Thyroid gland (tissue), 4 donors: Measurements from ENCODE around the gene EXOC6. TPM values are rescaled to one million over a fixed set of nuclear protein-coding genes. Genes with fewer than 3 reads are reported as not detected.

Source experiments
- DNase-seq, 2 donors: peaks; one replicate each; pipeline ENCODE4 v3.0.0-alpha.2; 2019
- H3K27ac ChIP-seq, 3 donors: fragments of 200-600 bp; sonication (generic); 1 replicate in 2 of 3; 2 replicates in 1 of 3; pipeline ENCODE4 v1.5.1; 2016 to 2019; ENCODE audit warnings: mild to moderate bottlenecking in 1 of 3, moderate library complexity in 1 of 3
- H3K27me3 ChIP-seq: fragments of 200-600 bp; sonication (generic); one replicate; pipeline ENCODE4 v1.5.1; 2019
- H3K36me3 ChIP-seq, 2 donors: fragments of 200-600 bp; sonication (generic); one replicate each; pipeline ENCODE4 v1.5.1; 2016 to 2019
- H3K4me1 ChIP-seq, 2 donors: fragments of 200-600 bp; sonication (generic); one replicate each; pipeline ENCODE4 v1.5.1; 2017 to 2019
- H3K4me3 ChIP-seq, 3 donors: fragments of 200-600 bp; sonication (generic); replicated peaks in 1 of 3; 1 replicate in 2 of 3; 2 replicates in 1 of 3; pipeline ENCODE4 v1.5.1; 2016; ENCODE audit warnings: mild to moderate bottlenecking in 1 of 3
- H3K9me3 ChIP-seq: fragments of 200-600 bp; sonication (generic); one replicate; pipeline ENCODE4 v1.5.1; 2017
- POLR2A ChIP-seq, 2 donors: fragments of 450-650 bp; IDR thresholded peaks; one replicate each; pipeline ENCODE4 v1.6.1; 2017; ENCODE audit warnings: antibody characterized with exemption in 2 of 2, mild to moderate bottlenecking in 2 of 2, moderate library complexity in 1 of 2
- WGBS, 2 donors: methylation state at CpG; one replicate each; pipeline ENCODE4 v1.1.5; 2017; 5-methylcytosine and 5-hydroxymethylcytosine counted together
- intact Hi-C: fragments of 100-400 bp; cut with DNase I; formaldehyde crosslinking; loops from one replicate; pipeline ENCODE4 v1.15.1; 2023
- total RNA-seq, 4 donors: library from RNA; depleted of rRNA; stranded (reverse); fragments of >200 nt; gene quantifications; one replicate each; pipeline ENCODE4 v1.2.3, GENCODE V29; 2016
- TF ChIP-seq, protein P1 (sequence below), 6 experiments: fragments of 200-600 bp in 3 of 6; fragments of 450-650 bp in 3 of 6; sonication (generic) in 3 of 6; IDR thresholded peaks; one replicate each; pipeline ENCODE4 v1.5.1; 2016 to 2019; ENCODE audit warnings: antibody characterized with exemption in 6 of 6, mild to moderate bottlenecking in 2 of 6, inconsistent platforms in 1 of 6, moderate library complexity in 1 of 6

EXOC6 gene
- total RNA-seq, 4 donors from 2014 or later = 51.6 to 74.0 (median 61.1) TPM

DNA sequence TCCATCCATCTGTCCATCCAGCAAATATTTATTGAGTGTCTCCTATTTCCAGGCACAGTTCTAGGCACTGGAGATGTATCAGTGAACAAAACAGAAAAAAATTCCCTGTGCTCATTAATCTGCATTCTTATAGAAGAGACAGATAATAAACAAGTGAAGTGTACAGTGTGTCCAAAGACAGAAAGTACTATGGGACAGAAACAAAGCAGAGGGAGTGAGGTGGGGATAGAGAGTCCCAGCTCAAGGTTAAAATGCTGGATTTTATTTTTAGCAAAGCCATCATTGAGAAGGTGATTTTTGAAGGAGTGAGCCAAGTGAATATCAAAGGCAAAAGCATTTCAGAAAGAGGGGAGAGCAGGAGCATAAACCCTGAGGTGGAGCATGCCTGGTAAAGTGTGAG is 21.8 kb upstream of the EXOC6 start:
- Histone ChIP-seq H3K27ac (no peak overlapping the region), H3K4me3 (no peak overlapping the region), H3K27me3 (no peaks in the 10 kb centered on the region), H3K36me3 (no peaks in the 10 kb centered on the region), H3K4me1 (peaks cover 8 to 10% of the 10 kb centered on the region in 2 donors), H3K9me3 (no peaks in the 10 kb centered on the region)
- TF ChIP-seq, protein P1, sequence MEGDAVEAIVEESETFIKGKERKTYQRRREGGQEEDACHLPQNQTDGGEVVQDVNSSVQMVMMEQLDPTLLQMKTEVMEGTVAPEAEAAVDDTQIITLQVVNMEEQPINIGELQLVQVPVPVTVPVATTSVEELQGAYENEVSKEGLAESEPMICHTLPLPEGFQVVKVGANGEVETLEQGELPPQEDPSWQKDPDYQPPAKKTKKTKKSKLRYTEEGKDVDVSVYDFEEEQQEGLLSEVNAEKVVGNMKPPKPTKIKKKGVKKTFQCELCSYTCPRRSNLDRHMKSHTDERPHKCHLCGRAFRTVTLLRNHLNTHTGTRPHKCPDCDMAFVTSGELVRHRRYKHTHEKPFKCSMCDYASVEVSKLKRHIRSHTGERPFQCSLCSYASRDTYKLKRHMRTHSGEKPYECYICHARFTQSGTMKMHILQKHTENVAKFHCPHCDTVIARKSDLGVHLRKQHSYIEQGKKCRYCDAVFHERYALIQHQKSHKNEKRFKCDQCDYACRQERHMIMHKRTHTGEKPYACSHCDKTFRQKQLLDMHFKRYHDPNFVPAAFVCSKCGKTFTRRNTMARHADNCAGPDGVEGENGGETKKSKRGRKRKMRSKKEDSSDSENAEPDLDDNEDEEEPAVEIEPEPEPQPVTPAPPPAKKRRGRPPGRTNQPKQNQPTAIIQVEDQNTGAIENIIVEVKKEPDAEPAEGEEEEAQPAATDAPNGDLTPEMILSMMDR (IDR thresholded peaks at IDR 0.05) = no peak
- TF ChIP-seq POLR2A (IDR thresholded peaks at IDR 0.05) = no peak
- DNase-seq = no peak
- intact Hi-C loops = no loop called here

DNA sequence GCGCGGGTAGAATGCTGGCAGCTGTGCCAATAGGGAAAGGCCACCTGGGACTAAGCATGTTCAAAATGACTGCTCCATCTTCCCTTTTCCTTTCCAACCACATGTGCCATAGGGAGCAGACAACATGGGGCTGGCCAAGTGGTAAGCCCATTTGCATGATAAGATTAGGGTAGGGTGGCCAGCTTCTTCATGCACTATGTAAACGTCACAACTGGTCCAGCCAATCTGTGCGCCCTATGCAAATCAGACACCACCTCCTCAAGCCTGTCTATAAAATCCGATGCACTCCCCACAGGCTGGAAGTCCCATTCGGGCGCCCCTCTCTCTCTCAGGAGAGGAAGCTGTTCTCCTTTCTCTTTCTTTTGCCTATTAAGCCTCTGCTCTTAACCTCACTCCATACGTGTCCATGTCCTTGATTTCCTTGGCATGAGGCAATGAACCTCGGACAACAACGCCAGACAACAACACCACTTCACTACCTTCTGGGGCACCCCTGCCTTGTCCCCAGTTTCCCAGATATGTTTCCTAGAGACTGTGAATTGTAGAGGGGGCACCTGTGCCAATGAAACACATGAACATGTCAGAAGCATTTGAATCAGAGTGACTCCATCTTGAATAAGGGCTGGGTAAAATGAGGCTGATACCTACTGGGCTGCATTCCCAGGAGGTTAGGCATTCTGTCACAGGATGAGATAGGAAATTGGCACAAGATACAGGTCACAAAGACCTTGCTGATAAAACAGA is 19.1 kb upstream of the EXOC6 start:
- intact Hi-C loops = no loop called here

DNA sequence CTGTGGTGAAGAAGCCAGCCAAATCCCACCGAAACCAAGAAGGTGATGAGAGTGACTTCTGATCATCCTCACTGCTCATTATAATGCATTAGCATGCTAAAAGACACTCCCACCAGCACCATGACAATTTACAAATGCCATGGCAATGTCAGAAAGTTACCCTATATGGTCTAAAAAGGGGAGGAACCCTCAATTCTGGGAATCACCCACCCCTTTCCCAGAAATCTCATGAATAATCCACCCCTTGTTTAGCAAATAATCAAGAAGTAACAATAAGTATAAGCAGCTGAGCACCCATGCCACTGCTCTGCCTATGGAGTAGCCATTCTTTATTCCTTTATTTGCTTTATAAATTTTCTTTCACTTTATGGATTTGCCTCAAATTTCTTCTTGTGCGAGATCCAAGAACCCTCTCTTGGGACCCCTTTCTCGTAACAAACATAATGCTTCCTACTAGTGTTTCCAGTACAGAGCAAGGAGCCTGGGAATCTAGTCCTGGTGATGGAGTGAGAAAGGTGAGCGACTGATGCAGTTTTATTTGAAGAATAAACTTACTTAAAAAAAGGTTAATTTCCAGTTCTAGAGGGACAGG is 18.4 kb upstream of the EXOC6 start:
- no peak overlapping the region for H3K4me3 ChIP-seq
- H3K36me3 ChIP-seq = no peaks in the 10 kb centered on the region
- intact Hi-C loops = no loop called here
- no peak for DNase-seq
- no peaks in the 10 kb centered on the region for H3K9me3 ChIP-seq
- H3K4me1 ChIP-seq = no peaks in the 10 kb centered on the region
- WGBS, 2 donors = 90% methylated on average over 4 of the region's 4 CpGs
- no peaks in the 10 kb centered on the region for H3K27me3 ChIP-seq
- H3K27ac ChIP-seq = no peak overlapping the region
- TF ChIP-seq POLR2A (IDR thresholded peaks at IDR 0.05) = no peak
- TF ChIP-seq, protein P1 (IDR thresholded peaks at IDR 0.05) = no peak

More for the DNA sequence above, 19.1 kb upstream of the EXOC6 start:
- 89 to 95% methylated on average over 10 of the region's 10 CpGs for WGBS, 2 donors
- no peaks in the 10 kb centered on the region for H3K4me1 ChIP-seq
- H3K9me3 ChIP-seq = no peaks in the 10 kb centered on the region
- H3K4me3 ChIP-seq = no peak overlapping the region
- TF ChIP-seq POLR2A (IDR thresholded peaks at IDR 0.05) = no peak
- TF ChIP-seq, protein P1 (IDR thresholded peaks at IDR 0.05) = no peak
- H3K27ac ChIP-seq = no peak overlapping the region
- DNase-seq = no peak
- no peaks in the 10 kb centered on the region for H3K36me3 ChIP-seq
- H3K27me3 ChIP-seq = no peaks in the 10 kb centered on the region

DNA sequence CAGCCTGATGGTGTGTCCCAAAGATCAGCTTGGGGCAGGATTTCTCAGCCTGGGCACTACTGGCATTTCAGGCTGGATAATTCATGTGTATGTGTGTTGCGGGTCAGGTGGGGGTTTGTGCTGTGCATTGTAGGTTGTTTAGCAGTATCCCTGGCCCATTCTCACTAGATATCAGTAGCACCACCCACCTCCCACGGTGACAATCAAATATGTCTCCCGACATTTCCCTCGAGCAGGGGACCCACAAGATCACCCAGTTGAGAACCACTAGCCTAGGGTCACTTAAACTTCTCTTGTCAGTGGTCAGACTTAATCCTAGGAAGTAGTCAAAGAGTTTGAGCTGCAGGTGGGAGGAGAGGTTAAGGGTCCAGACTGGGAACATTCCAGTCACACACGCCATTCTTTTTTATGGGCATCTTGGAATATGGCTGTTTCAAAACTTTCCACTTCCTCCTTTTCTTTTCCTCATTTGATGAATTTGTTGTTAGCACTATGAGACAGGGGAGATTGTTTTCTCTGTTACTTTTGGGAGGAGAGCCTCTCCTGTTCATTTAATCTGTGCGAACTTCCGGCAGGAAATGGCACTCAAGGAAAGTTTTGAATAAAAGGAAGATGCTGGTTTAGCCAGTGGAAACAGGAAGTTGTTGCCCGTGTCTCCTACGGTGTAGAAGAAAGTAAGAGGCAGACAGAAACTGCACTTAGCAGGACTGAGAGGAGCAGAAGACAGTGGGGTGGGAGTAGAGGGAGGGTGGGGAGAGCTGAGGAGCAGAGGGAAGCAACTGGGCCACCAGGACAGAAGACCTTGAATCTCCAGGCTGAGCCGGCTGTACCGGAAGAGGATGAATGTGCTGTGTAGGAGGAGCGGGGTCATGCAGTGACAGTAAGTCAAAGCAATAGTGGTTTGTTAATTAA is 17.6 kb upstream of the EXOC6 start:
- no peaks in the 10 kb centered on the region for H3K9me3 ChIP-seq
- no peak for TF ChIP-seq POLR2A (IDR thresholded peaks at IDR 0.05)
- TF ChIP-seq, protein P1 (IDR thresholded peaks at IDR 0.05) = no peak
- H3K27me3 ChIP-seq = no peaks in the 10 kb centered on the region
- no peak for DNase-seq
- no peak overlapping the region for H3K27ac ChIP-seq
- intact Hi-C loops = no loop called here
- H3K4me3 ChIP-seq = no peak overlapping the region
- WGBS, 2 donors = 75 to 81% methylated on average over 12 of the region's 12 CpGs
- H3K4me1 ChIP-seq = no peaks in the 10 kb centered on the region
- H3K36me3 ChIP-seq = no peaks in the 10 kb centered on the region
